ENCODE data around the gene PRKCG.
A peak's percentile ranks its signal among the peaks of the same experiment; 100 is the strongest.

The PRKCG gene

DNA sequence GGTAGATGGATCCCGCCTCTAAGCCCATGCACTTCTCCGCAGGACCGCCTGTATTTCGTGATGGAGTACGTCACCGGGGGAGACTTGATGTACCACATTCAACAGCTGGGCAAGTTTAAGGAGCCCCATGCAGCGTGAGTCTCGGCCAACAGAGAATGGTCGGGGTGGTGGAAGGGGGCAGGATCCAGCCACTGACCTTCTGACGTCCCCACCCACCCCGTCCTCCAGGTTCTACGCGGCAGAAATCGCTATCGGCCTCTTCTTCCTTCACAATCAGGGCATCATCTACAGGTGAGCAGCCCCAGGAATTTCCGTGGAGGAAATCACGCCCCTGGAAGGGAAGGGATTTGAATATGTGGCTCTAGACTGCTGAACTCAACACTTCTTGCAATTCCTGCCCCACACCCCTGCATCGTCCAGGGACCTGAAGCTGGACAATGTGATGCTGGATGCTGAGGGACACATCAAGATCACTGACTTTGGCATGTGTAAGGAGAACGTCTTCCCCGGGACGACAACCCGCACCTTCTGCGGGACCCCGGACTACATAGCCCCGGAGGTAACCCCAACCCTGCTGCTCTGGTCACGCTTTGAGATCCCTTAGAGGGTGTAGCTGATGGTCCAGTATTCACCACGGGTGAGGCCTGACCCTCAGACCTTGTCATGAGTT is 18.3 kb downstream of the PRKCG start:
- H3K9me3 ChIP-seq (ENCODE audit: control insufficient read depth in 2 of 2, low read length in 2 of 2): no peaks in the 10 kb centered on the region
- no peaks in the 10 kb centered on the region for H3K4me1 ChIP-seq (ENCODE audit: control insufficient read depth, insufficient read depth, low read length)
- no peaks in the 10 kb centered on the region for H3K36me3 ChIP-seq (ENCODE audit: control insufficient read depth in 2 of 2, insufficient read depth in 2 of 2, low read length in 2 of 2)
- H3K27ac ChIP-seq (ENCODE audit: low read length): no peak overlapping the region
- peaks cover 38 to 44% of the 10 kb centered on the region in 2 donors for H3K27me3 ChIP-seq (ENCODE audit: control insufficient read depth in 1 of 2, insufficient read depth in 2 of 2, low read length in 2 of 2)
- no peak overlapping the region for H3K9ac ChIP-seq (ENCODE audit: low read length in 2 of 2)
- no peak overlapping the region for H3K4me3 ChIP-seq (ENCODE audit: low read length in 2 of 2)

DNA sequence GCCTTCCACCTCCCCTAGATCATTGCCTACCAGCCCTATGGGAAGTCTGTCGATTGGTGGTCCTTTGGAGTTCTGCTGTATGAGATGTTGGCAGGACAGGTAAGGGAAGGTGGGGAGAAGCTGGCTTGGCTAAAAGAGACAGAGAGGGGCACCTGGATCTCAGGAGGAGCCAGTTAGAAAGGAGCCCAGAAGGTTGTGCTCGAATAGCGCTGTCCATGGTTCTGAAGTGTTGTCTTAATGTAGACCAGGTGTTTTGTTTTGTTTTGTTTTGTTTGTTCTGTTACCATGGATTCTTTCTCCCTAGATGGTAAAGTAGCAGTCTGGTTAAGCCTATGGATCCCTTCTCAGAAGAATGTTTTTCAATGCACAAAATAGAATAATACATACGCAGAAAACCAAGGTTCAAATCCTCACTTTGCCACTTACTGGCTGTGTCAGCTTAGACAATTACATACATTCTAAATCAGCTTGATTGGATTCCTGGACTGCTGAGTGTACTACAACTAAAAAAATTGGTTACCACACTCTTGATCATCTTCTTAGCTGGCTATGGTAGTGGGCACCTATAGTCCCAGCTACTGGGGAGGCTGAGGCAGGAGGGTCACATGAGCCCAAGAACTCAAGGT is 21.2 kb downstream of the PRKCG start:
- peaks cover 42 to 50% of the 10 kb centered on the region in 2 donors for H3K27me3 ChIP-seq (ENCODE audit: control insufficient read depth in 1 of 2, insufficient read depth in 2 of 2, low read length in 2 of 2)
- H3K4me3 ChIP-seq (ENCODE audit: low read length in 2 of 2): no peak overlapping the region
- peaks cover 13% of the 10 kb centered on the region for H3K4me1 ChIP-seq (ENCODE audit: control insufficient read depth, insufficient read depth, low read length)
- no peaks in the 10 kb centered on the region for H3K9me3 ChIP-seq (ENCODE audit: control insufficient read depth in 2 of 2, low read length in 2 of 2)
- no peak overlapping the region for H3K27ac ChIP-seq (ENCODE audit: low read length)
- no peaks in the 10 kb centered on the region for H3K36me3 ChIP-seq (ENCODE audit: control insufficient read depth in 2 of 2, insufficient read depth in 2 of 2, low read length in 2 of 2)
- H3K9ac ChIP-seq (ENCODE audit: low read length in 2 of 2): no peak overlapping the region

- no peaks in the 10 kb centered on the region for H3K9me3 ChIP-seq (ENCODE audit: control insufficient read depth in 2 of 2, low read length in 2 of 2)
- no peak overlapping the region for H3K27ac ChIP-seq (ENCODE audit: low read length)
- no peak overlapping the region for H3K9ac ChIP-seq (ENCODE audit: low read length in 2 of 2)
- H3K4me3 ChIP-seq (ENCODE audit: low read length in 2 of 2): no peak overlapping the region
- peaks cover 25% of the 10 kb centered on the region for H3K4me1 ChIP-seq (ENCODE audit: control insufficient read depth, insufficient read depth, low read length)
- H3K36me3 ChIP-seq (ENCODE audit: control insufficient read depth in 2 of 2, insufficient read depth in 2 of 2, low read length in 2 of 2): no peaks in the 10 kb centered on the region
- H3K27me3 ChIP-seq (ENCODE audit: control insufficient read depth in 1 of 2, insufficient read depth in 2 of 2, low read length in 2 of 2): peaks cover 51 to 59% of the 10 kb centered on the region in 2 donors
Measured at GRCh38 chr19:53904909-53905308, 22.9 kb downstream of the PRKCG start.

DNA sequence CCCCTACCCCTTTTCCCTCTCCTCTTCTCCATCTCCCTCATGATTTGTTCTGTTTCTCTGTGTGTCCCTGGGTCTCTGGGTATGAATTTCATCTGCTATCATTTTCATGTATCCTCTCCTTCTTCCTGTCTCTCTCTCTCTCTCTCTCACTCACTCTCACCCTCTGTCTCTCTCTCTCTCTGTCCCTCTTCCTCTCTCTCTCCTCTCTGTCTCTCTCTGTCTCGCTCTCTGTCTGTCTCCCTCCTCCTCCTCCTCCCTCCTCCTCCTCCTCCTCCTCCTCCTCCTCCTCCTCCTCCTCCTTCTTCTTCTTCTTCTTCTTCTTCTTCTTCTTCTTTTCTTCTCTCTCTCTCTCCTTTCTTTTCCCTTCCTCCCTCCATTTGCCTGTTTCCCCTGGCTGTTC is 23.8 kb downstream of the PRKCG start:
- Histone ChIP-seq H3K9me3 (ENCODE audit: control insufficient read depth in 2 of 2, low read length in 2 of 2) (no peaks in the 10 kb centered on the region), H3K4me3 (ENCODE audit: low read length in 2 of 2) (no peak overlapping the region), H3K27me3 (ENCODE audit: control insufficient read depth in 1 of 2, insufficient read depth in 2 of 2, low read length in 2 of 2) (peaks cover 52 to 63% of the 10 kb centered on the region in 2 donors), H3K27ac (ENCODE audit: low read length) (no peak overlapping the region), H3K4me1 (ENCODE audit: control insufficient read depth, insufficient read depth, low read length) (peaks cover 25% of the 10 kb centered on the region), H3K36me3 (ENCODE audit: control insufficient read depth in 2 of 2, insufficient read depth in 2 of 2, low read length in 2 of 2) (no peaks in the 10 kb centered on the region), H3K9ac (ENCODE audit: low read length in 2 of 2) (no peak overlapping the region)

DNA sequence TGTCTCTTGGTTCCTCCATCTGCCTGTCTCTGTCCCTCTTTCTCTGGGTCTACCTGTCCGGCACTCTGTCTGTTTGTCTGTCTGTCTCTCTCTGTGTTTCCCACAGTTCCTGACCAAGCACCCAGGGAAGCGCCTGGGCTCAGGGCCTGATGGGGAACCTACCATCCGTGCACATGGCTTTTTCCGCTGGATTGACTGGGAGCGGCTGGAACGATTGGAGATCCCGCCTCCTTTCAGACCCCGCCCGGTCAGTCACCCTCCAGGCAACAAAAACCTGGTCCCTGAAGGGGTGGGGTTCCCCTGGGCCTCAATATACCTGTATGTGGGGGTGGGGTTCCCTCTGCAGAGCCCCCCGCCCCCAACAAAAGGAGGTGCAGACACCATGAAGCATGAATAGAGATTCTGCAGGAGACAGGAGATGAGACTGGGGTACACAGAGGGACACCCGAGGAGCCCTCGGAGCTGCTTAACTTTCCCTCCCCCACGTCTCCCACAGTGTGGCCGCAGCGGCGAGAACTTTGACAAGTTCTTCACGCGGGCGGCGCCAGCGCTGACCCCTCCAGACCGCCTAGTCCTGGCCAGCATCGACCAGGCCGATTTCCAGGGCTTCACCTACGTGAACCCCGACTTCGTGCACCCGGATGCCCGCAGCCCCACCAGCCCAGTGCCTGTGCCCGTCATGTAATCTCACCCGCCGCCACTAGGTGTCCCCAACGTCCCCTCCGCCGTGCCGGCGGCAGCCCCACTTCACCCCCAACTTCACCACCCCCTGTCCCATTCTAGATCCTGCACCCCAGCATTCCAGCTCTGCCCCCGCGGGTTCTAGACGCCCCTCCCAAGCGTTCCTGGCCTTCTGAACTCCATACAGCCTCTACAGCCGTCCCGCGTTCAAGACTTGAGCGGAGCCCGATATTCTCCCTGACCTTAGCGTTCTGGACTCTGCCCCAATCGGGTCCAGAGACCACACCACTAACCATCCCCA is 24.5 kb downstream of the PRKCG start:
- no peak overlapping the region for H3K4me3 ChIP-seq (ENCODE audit: low read length in 2 of 2)
- H3K27me3 ChIP-seq (ENCODE audit: control insufficient read depth in 1 of 2, insufficient read depth in 2 of 2, low read length in 2 of 2): peaks cover 58 to 67% of the 10 kb centered on the region in 2 donors
- no peak overlapping the region for H3K9ac ChIP-seq (ENCODE audit: low read length in 2 of 2)
- H3K4me1 ChIP-seq (ENCODE audit: control insufficient read depth, insufficient read depth, low read length): peaks cover 25% of the 10 kb centered on the region
- H3K36me3 ChIP-seq (ENCODE audit: control insufficient read depth in 2 of 2, insufficient read depth in 2 of 2, low read length in 2 of 2): no peaks in the 10 kb centered on the region
- H3K27ac ChIP-seq (ENCODE audit: low read length): no peak overlapping the region
- H3K9me3 ChIP-seq (ENCODE audit: control insufficient read depth in 2 of 2, low read length in 2 of 2): no peaks in the 10 kb centered on the region

DNA sequence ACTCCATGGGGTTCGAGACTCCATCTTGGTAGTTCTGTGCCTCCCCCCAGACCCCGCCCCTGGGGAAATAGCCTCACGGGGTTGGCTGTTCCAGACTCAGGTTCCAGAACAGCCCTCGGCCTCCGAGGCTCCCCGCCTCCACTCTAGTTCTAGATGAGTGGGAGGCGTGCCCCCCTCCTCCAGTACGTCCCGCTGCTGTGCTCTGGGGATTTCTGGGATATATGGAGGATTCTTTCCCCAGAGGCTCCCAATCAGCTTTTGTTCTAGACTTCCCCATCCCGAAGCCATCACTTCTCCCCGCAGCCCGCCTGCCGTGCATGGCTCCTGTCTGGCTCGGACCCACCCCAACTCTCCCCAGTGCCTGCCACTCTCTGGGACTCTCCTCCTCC is 25.2 kb downstream of the PRKCG start:
- Histone ChIP-seq H3K9ac (ENCODE audit: low read length in 2 of 2) (no peak overlapping the region), H3K9me3 (ENCODE audit: control insufficient read depth in 2 of 2, low read length in 2 of 2) (no peaks in the 10 kb centered on the region), H3K36me3 (ENCODE audit: control insufficient read depth in 2 of 2, insufficient read depth in 2 of 2, low read length in 2 of 2) (no peaks in the 10 kb centered on the region), H3K4me1 (ENCODE audit: control insufficient read depth, insufficient read depth, low read length) (peaks cover 25% of the 10 kb centered on the region), H3K27me3 (ENCODE audit: control insufficient read depth in 1 of 2, insufficient read depth in 2 of 2, low read length in 2 of 2) (peaks cover 64 to 73% of the 10 kb centered on the region in 2 donors), H3K4me3 (ENCODE audit: low read length in 2 of 2) (no peak overlapping the region), H3K27ac (ENCODE audit: low read length) (no peak overlapping the region)

DNA sequence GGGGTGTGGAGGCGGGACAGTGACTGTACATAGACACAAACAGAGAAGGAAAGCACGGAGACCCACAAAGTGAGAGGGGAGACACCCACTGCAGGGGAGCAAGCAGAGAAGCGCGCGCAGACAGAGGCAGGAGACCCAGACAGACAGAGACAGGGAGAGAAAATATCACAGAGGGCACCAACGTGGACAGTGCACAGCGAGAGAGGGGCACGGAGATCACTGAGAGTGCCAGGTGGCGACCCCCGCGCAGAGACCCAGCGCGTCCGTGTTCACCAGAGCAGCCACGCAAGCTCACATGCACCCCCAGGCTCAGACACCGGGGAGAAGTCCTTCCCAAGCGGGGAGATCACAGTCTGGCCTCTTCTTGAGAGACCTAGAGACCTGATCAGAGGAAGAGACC is 25.7 kb downstream of the PRKCG start:
- no peaks in the 10 kb centered on the region for H3K9me3 ChIP-seq (ENCODE audit: control insufficient read depth in 2 of 2, low read length in 2 of 2)
- peaks cover 25% of the 10 kb centered on the region for H3K4me1 ChIP-seq (ENCODE audit: control insufficient read depth, insufficient read depth, low read length)
- H3K27ac ChIP-seq (ENCODE audit: low read length): no peak overlapping the region
- H3K27me3 ChIP-seq (ENCODE audit: control insufficient read depth in 1 of 2, insufficient read depth in 2 of 2, low read length in 2 of 2): peaks cover 70 to 78% of the 10 kb centered on the region in 2 donors
- H3K9ac ChIP-seq (ENCODE audit: low read length in 2 of 2): no peak overlapping the region
- peak overlapping the region in 1 of 2 donors; percentile 29 for H3K4me3 ChIP-seq (ENCODE audit: low read length in 2 of 2)
- no peaks in the 10 kb centered on the region for H3K36me3 ChIP-seq (ENCODE audit: control insufficient read depth in 2 of 2, insufficient read depth in 2 of 2, low read length in 2 of 2)

DNA sequence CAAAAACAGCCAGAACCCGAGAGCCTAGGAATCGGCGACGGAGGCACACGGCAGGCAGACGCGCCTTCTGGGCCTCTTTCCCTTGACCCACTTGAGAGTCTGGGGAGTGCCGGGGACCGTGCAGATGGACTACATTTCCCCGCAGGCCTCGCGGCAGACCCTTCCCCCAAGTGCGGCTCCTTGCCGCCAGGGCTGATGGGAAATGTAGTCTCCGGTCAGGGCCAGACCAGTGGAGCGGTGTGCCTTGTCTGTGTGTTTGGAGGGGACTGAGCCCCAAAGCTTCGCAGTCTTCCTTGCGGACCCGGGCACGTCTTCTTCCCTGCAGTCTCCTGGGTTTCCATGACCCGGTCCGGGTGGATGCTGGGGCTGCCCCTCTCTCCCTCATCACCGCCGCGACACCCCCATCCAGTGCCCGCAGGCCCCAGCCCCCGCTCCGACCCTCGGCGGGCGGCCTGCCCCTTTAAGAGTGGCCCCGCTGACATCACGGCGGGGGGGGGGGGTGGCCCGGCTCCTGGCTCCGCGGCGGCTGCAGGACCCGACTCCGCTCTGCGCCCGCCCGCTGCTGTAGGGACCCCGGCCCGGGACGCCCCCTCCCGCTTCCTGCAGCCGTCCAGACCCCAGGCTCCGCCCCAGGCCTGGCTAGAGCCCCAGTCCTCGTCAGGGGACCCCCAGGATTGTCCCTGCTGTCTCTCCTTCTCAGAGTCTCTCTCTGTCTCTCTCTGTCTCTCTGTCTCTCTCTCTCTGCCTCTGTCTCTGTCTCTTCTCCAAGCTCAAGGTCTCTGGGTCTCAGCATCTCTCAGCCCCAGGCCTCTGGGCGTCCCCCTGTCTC is 26.3 kb downstream of the PRKCG start:
- Histone ChIP-seq H3K9ac (ENCODE audit: low read length in 2 of 2) (no peak overlapping the region), H3K27ac (ENCODE audit: low read length) (no peak overlapping the region), H3K4me1 (ENCODE audit: control insufficient read depth, insufficient read depth, low read length) (peaks cover 25% of the 10 kb centered on the region), H3K4me3 (ENCODE audit: low read length in 2 of 2) (peak overlapping the region in 1 of 2 donors; percentile 40), H3K9me3 (ENCODE audit: control insufficient read depth in 2 of 2, low read length in 2 of 2) (no peaks in the 10 kb centered on the region), H3K27me3 (ENCODE audit: control insufficient read depth in 1 of 2, insufficient read depth in 2 of 2, low read length in 2 of 2) (peaks cover 74 to 76% of the 10 kb centered on the region in 2 donors), H3K36me3 (ENCODE audit: control insufficient read depth in 2 of 2, insufficient read depth in 2 of 2, low read length in 2 of 2) (no peaks in the 10 kb centered on the region)

GRCh38 chr19:53908935-53909415 is 27.0 kb downstream of the PRKCG start, which contains the start of gene CACNG7:
Gene CACNG7 (plus strand): TSS chr19:53909278. CDS start chr19:53912832, 3,554 bp downstream.
- H3K36me3 ChIP-seq (ENCODE audit: control insufficient read depth in 2 of 2, insufficient read depth in 2 of 2, low read length in 2 of 2): no peaks in the 10 kb centered on the region
- H3K9me3 ChIP-seq (ENCODE audit: control insufficient read depth in 2 of 2, low read length in 2 of 2): no peaks in the 10 kb centered on the region
- H3K27me3 ChIP-seq (ENCODE audit: control insufficient read depth in 1 of 2, insufficient read depth in 2 of 2, low read length in 2 of 2): peaks cover 73 to 78% of the 10 kb centered on the region in 2 donors
- H3K9ac ChIP-seq (ENCODE audit: low read length in 2 of 2): no peak within 1 kb of the TSS
- peak within 1 kb of the TSS in 1 of 2 donors; percentile 40 for H3K4me3 ChIP-seq (ENCODE audit: low read length in 2 of 2)
- peaks cover 25% of the 10 kb centered on the region for H3K4me1 ChIP-seq (ENCODE audit: control insufficient read depth, insufficient read depth, low read length)
- no peak within 1 kb of the TSS for H3K27ac ChIP-seq (ENCODE audit: low read length)

All from stomach smooth muscle (tissue), 2 donors.